GM19328 (cell line): ENCODE measurements around the gene ZNF346.
"Not testable (repeated sequence)": the region's sequence is repeated elsewhere in the genome, so short reads cannot be mapped to it uniquely, and the experiment has no call there.

Experiments
- ATAC-seq: cut with Tn5 transposase; IDR thresholded peaks from one replicate; pipeline ENCODE4 v1.9.1; 2021; ENCODE audit warnings: mild to moderate bottlenecking, moderate library complexity; ENCODE audit not compliant: unreplicated experiment

ZNF346 gene

GRCh38 chr5:177022386-177023302 lies at the start of gene ZNF346:
ZNF346 (plus strand) TSS chr5:177022696; CDS start chr5:177022739, 43 bp downstream.
- ATAC-seq, result peak; percentile 79

GRCh38 chr5:176979669-176980068 lies 42.8 kb upstream of the ZNF346 start:
- no peak for ATAC-seq

- ATAC-seq, result no peak
Measured at GRCh38 chr5:176980818-176981217, 41.7 kb upstream of the ZNF346 start.

- ATAC-seq, result not testable (repeated sequence)
Measured at GRCh38 chr5:176983112-176983511, 39.4 kb upstream of the ZNF346 start.

- not testable (repeated sequence) for ATAC-seq
Measured at GRCh38 chr5:176983593-176983992, 38.9 kb upstream of the ZNF346 start.

- not testable (repeated sequence) for ATAC-seq
Measured at GRCh38 chr5:176984176-176984575, 38.3 kb upstream of the ZNF346 start.

GRCh38 chr5:176985516-176985915 lies 37.0 kb upstream of the ZNF346 start:
- no peak for ATAC-seq

- ATAC-seq, result no peak
Measured at GRCh38 chr5:176986280-176986679, 36.2 kb upstream of the ZNF346 start.

- ATAC-seq, result no peak
Measured at GRCh38 chr5:176987583-176987982, 34.9 kb upstream of the ZNF346 start.

GRCh38 chr5:176993081-176993480 lies 29.4 kb upstream of the ZNF346 start:
- ATAC-seq, result not testable (repeated sequence)

GRCh38 chr5:176994460-176995121 lies 27.9 kb upstream of the ZNF346 start:
- ATAC-seq, result no peak

- ATAC-seq, result no peak
Measured at GRCh38 chr5:176995122-176995490, 27.4 kb upstream of the ZNF346 start.

GRCh38 chr5:176995896-176996767 lies 26.4 kb upstream of the ZNF346 start:
- no peak for ATAC-seq

GRCh38 chr5:176996780-176997179 lies 25.7 kb upstream of the ZNF346 start:
- ATAC-seq, result no peak

- no peak for ATAC-seq
Measured at GRCh38 chr5:176998828-176999227, 23.7 kb upstream of the ZNF346 start.

GRCh38 chr5:176999526-176999925 lies 23.0 kb upstream of the ZNF346 start:
- not testable (repeated sequence) for ATAC-seq

GRCh38 chr5:177003649-177004048 lies 18.8 kb upstream of the ZNF346 start:
- ATAC-seq, result no peak

GRCh38 chr5:177004961-177005360 lies 17.5 kb upstream of the ZNF346 start:
- ATAC-seq, result no peak

GRCh38 chr5:177005619-177006264 lies 16.8 kb upstream of the ZNF346 start:
- peak; percentile 33 for ATAC-seq

- peak; percentile 66 for ATAC-seq
Measured at GRCh38 chr5:177006265-177006972, 16.1 kb upstream of the ZNF346 start, which contains the start of gene UIMC1. UIMC1 (minus strand) TSS chr5:177006779; CDS start chr5:176982615, 24,164 bp downstream.
